CD4-positive, alpha-beta T cell treated with Interleukin-21 for 1 hour (primary cell): ENCODE data around the gene SLC6A6.
"Not testable (repeated sequence)": the region's sequence is repeated elsewhere in the genome, so short reads cannot be mapped to it uniquely, and the experiment has no call there.

Experiments
- DNase-seq: peaks from one replicate; pipeline ENCODE4 v3.0.0-alpha.2; 2020

SLC6A6 gene

GRCh38 chr3:14401692-14402303 is 608 bp upstream of the SLC6A6 start:
- no peak for DNase-seq

GRCh38 chr3:14403619-14404155 is 1.3 kb downstream of the SLC6A6 start:
- DNase-seq: no peak

- no peak for DNase-seq
Observed at GRCh38 chr3:14404186-14404585, 1.8 kb downstream of the SLC6A6 start.

GRCh38 chr3:14404631-14405359 is 2.4 kb downstream of the SLC6A6 start:
- no peak for DNase-seq

GRCh38 chr3:14405360-14406238 is 3.2 kb downstream of the SLC6A6 start:
- no peak for DNase-seq

- DNase-seq: no peak
Observed at GRCh38 chr3:14406336-14406735, 3.9 kb downstream of the SLC6A6 start.

GRCh38 chr3:14406766-14407165 is 4.4 kb downstream of the SLC6A6 start:
- no peak for DNase-seq

GRCh38 chr3:14407203-14407602 is 4.8 kb downstream of the SLC6A6 start:
- DNase-seq: no peak

GRCh38 chr3:14409779-14410063 is 7.3 kb downstream of the SLC6A6 start:
- not testable (repeated sequence) for DNase-seq

- no peak for DNase-seq
Observed at GRCh38 chr3:14410106-14410502, 7.7 kb downstream of the SLC6A6 start.

- no peak for DNase-seq
Observed at GRCh38 chr3:14410503-14411165, 8.2 kb downstream of the SLC6A6 start.

- no peak for DNase-seq
Observed at GRCh38 chr3:14411166-14411526, 8.7 kb downstream of the SLC6A6 start.

- DNase-seq: no peak
Observed at GRCh38 chr3:14411988-14412387, 9.6 kb downstream of the SLC6A6 start.

- no peak for DNase-seq
Observed at GRCh38 chr3:14412831-14413380, 10.5 kb downstream of the SLC6A6 start.

- no peak for DNase-seq
Observed at GRCh38 chr3:14413381-14414071, 11.1 kb downstream of the SLC6A6 start.

- DNase-seq: no peak
Observed at GRCh38 chr3:14414846-14415464, 12.5 kb downstream of the SLC6A6 start.

GRCh38 chr3:14415501-14415900 is 13.1 kb downstream of the SLC6A6 start:
- DNase-seq: no peak

GRCh38 chr3:14416453-14416852 is 14.0 kb downstream of the SLC6A6 start:
- no peak for DNase-seq

GRCh38 chr3:14418296-14419250 is 16.2 kb downstream of the SLC6A6 start:
- no peak for DNase-seq
